ENCODE measurements around the gene ATF4. TPM values are rescaled to one million over a fixed set of nuclear protein-coding genes. Genes with fewer than 3 reads are reported as not detected.

Gene ATF4
- total RNA-seq, 4 donors from 2014 or later = 214 to 336 (median 309) TPM

DNA sequence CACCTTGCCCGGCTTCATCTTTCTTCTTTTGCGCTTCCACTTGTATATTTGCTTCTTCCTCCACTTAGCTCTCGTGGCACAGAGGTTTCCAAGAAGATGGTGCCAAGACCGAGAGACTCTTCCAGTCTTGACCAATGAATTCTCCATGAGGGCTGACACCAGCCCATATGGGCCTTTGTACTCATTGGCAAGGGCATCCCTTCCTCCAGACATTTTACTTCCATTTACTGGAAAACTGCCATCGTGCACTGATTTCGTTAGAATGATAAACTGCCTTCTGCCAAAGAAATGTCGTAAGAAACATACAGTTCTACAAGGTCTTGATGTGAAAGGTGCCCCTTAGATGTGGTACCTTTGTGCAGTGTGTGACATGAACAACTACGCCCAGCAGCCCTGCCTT is 22.9 kb upstream of the ATF4 start:
- no peak overlapping the region for H3K4me3 ChIP-seq (ENCODE audit: low read depth, poor library complexity, severe bottlenecking)
- TF ChIP-seq POLR2A (IDR thresholded peaks at IDR 0.05) (no peak), CTCF (IDR thresholded peaks at IDR 0.05) (no peak)
- WGBS, 2 donors = 79 to 83% methylated on average over 8 of the region's 8 CpGs
- intact Hi-C loops (cut with DNase I; ENCODE audit: low total_unique reads) = no loop called here
- DNase-seq (ENCODE audit: low spot score in 2 of 2) = no peak

GRCh38 chr22:39498368-39498767 is 22.0 kb upstream of the ATF4 start:
- WGBS, 2 donors = 7 to 21% methylated on average over 2 of the region's 2 CpGs
- no peak overlapping the region for H3K4me3 ChIP-seq (ENCODE audit: low read depth, poor library complexity, severe bottlenecking)
- TF ChIP-seq POLR2A (IDR thresholded peaks at IDR 0.05) (no peak), CTCF (IDR thresholded peaks at IDR 0.05) (no peak)
- DNase-seq (ENCODE audit: low spot score in 2 of 2) = peak in 1 of 2 donors; percentile 53
- intact Hi-C loops (cut with DNase I; ENCODE audit: low total_unique reads) = no loop called here

- no peak for TF ChIP-seq CTCF (IDR thresholded peaks at IDR 0.05)
- no peak for TF ChIP-seq POLR2A (IDR thresholded peaks at IDR 0.05)
- intact Hi-C loops (cut with DNase I; ENCODE audit: low total_unique reads) = no loop called here
- no peak overlapping the region for H3K4me3 ChIP-seq (ENCODE audit: low read depth, poor library complexity, severe bottlenecking)
- no peak for DNase-seq (ENCODE audit: low spot score in 2 of 2)
- 48 to 59% methylated on average over 3 of the region's 3 CpGs for WGBS, 2 donors
Observed at GRCh38 chr22:39498802-39499201, 21.6 kb upstream of the ATF4 start.

DNA sequence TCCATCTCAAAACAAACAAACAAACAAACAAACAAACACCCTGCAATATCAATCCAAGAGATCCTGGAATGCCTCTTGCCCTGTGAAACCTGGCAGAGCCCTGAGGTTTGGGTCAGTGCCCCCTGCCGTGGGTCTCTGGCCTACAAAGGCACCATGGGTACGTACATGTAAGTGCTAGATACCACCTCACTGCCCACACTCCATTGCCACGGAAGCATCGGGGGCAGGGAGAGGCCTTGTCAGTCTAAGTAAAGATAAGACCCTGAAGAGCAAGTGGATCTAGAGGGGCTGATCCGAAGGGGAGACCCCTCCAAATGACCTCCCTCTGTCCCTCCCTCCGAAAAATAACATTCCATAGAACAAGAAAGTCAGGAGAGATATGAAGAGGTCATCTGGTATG is 20.3 kb upstream of the ATF4 start:
- WGBS, 2 donors = 89 to 90% methylated on average over 6 of the region's 6 CpGs
- DNase-seq (ENCODE audit: low spot score in 2 of 2) = no peak
- intact Hi-C loops (cut with DNase I; ENCODE audit: low total_unique reads) = no loop called here
- TF ChIP-seq POLR2A (IDR thresholded peaks at IDR 0.05) (no peak), CTCF (IDR thresholded peaks at IDR 0.05) (no peak)
- H3K4me3 ChIP-seq (ENCODE audit: low read depth, poor library complexity, severe bottlenecking) = no peak overlapping the region

- intact Hi-C loops (cut with DNase I; ENCODE audit: low total_unique reads) = no loop called here
- H3K4me3 ChIP-seq (ENCODE audit: low read depth, poor library complexity, severe bottlenecking) = no peak overlapping the region
- DNase-seq (ENCODE audit: low spot score in 2 of 2) = no peak
- 27 to 38% methylated on average over 8 to 13 of the region's 13 CpGs for whole genome bisulfite sequencing, 2 donors
- TF ChIP-seq CTCF (IDR thresholded peaks at IDR 0.05) = no peak
- TF ChIP-seq POLR2A (IDR thresholded peaks at IDR 0.05) = no peak
Observed at GRCh38 chr22:39501644-39502108, 18.7 kb upstream of the ATF4 start.

DNA sequence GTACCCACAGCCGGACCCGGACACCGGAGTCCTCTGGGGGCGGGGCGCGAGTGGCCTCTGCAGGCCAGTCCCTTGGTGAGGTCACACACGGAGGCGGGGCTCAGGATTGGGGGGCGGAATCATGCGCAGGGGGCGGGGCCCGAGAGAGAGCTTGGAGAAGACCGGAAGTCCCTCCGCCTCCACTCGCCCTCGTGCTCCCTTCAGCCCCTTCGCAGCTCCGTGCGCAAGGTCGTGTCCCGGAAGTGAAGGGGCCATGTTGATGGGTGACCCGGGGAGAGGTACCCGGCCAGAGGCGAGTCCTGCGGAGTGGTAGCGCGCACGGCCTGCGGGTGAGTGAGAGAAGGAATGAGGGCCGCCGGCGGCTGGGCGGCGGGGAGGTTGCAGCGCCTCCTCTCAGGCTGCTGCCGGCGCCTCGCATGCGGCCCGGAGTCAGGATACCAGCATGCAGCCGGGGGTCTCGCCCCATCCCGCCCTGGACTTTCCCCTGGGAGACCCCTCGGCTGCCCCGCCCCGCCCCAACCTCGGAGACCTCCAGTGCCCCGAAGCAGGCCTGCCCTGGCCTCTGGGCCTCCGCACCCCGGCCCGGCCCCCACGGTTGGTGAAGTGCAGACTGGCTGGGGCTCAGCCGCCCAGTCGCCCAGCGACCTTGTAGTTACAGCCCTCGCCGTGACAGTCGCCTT is 18.1 kb upstream of the ATF4 start, which contains the start of gene MIEF1:
TSS of gene MIEF1 (plus strand) at position 182 of the 680 bp plus-strand sequence. CDS start 9,005 bp downstream, outside the sequence.
- intact Hi-C loops (cut with DNase I; ENCODE audit: low total_unique reads) = no loop called here
- peak; percentile 97 to 99 for DNase-seq (ENCODE audit: low spot score in 2 of 2)
- WGBS, 2 donors = 0 to 2% methylated on average over 10 to 40 of the region's 58 CpGs
- peak within 1 kb of the TSS; percentile 92 for H3K4me3 ChIP-seq (ENCODE audit: low read depth, poor library complexity, severe bottlenecking)
- no peak for TF ChIP-seq CTCF (IDR thresholded peaks at IDR 0.05)
- TF ChIP-seq POLR2A (IDR thresholded peaks at IDR 0.05) = no peak

Measured in lower leg skin (tissue), 4 donors.